ENCODE data around the gene SRL.

GRCh38 chr16:4263504-4264436, 21.9 kb upstream of the SRL start:
- no peak for TF ChIP-seq CTCF (IDR thresholded peaks at IDR 0.05; ENCODE audit: low read length)
- no peak for TF ChIP-seq EZH2phosphoT487 (IDR thresholded peaks at IDR 0.05; ENCODE audit: low read length)
- no peak for TF ChIP-seq EZH2 (optimal IDR thresholded peaks at IDR 0.05; ENCODE audit: low read depth, low read length)

All from MM.1S (cell line).